Left kidney (tissue), 2 donors: ENCODE measurements around the gene GRK1. TPM values are rescaled to one million over a fixed set of nuclear protein-coding genes. Genes with fewer than 3 reads are reported as not detected.
A peak's percentile ranks its signal among the peaks of the same experiment; 100 is the strongest.
"Not testable (repeated sequence)": the region's sequence is repeated elsewhere in the genome, so short reads cannot be mapped to it uniquely, and the experiment has no call there.

Experiments used
- DNase-seq: peaks from one replicate; pipeline ENCODE4 v3.0.0-alpha.2; 2013
- polyA plus RNA-seq: library from polyadenylated mRNA; unstranded; fragments of 120-200 nt; gene quantifications from one replicate; pipeline ENCODE4 v1.2.1, GENCODE V29; 2013; ENCODE audit not compliant: insufficient read length

GRK1 gene
- polyA plus RNA-seq, 1 donor, result 0.07 TPM

DNA sequence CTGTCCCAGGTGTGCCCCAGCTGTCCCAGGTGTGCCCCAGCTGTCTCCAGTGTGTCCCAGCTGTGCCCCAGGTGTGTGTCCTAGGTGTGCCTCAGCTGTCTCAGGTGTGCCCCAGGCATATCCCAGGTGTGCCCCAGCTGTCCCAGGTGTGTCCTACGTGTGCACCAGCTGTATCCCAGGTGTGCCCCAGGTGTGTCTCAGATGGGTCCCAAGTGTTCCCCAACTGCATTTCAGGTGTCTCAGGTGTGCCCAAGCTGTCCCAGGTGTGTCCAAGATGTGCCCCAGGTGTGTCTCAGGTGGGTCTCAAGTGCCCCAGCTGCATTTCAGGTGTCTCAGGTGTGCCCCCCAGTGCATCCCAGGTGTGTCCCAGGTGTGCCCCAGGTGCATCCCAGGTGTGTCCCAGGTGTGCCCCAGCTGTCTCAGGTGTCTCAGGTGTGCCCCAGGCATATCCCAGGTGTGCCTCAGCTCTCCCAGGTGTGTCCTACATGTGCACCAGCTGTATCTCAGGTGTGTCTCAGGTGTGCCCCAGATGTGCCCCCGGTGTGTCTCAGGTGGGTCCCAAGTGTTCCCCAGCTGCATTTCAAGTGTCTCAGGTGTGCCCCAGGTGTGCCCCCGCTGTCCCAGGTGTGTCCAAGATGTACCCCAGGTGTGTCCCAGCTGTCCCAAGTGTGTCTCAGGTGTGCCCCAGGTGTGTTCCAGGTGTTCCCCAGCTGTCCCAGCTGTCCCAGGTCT is 1.3 kb upstream of the GRK1 start:
- DNase-seq, result no peak

DNA sequence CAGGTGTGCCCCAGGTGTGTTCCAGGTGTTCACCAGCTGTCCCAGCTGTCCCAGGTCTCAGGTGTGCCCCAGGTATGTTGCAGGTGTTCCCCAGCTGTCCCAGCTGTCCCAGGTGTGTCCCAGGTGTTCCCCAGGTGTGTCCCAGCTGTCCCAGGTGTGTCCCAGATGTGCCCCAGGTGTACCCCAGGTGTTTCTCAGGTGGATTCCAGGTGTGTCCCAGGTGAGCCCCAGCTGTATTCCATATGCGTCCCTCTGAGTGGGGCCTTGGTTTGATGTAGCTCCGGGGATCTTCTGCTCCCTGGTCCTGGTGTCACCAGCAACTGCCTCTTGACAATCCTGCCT is 719 bp upstream of the GRK1 start:
- no peak for DNase-seq

DNA sequence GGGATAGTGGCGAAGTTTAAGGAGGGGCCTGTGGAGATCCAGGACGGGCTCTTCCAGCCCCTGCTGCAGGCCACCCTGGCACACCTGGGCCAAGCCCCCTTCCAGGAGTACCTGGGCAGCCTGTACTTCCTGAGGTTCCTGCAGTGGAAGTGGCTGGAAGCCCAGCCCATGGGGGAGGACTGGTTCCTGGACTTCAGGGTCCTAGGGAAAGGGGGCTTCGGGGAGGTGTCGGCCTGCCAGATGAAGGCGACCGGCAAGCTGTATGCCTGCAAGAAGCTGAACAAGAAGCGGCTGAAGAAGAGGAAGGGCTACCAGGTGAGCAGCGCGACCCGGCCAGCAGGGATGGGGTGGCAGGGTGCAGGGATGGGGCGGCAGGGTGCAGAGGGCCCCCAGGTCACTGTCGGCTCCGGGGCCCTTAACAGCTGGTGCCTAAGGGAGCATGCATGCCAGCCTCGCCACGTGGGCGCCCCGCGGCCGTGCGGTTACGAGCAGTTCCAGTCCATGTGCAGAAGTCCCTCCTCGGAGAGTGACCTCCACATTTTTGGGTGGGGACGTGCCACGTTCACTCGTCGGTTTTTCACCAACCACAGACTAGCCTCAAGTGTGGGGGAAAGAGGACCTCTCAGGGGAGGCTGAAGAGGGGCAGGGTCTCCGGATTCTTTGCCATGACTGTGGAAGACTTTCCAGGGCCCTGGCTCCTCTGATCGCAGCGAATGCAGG is 912 bp downstream of the GRK1 start:
- no peak for DNase-seq

DNA sequence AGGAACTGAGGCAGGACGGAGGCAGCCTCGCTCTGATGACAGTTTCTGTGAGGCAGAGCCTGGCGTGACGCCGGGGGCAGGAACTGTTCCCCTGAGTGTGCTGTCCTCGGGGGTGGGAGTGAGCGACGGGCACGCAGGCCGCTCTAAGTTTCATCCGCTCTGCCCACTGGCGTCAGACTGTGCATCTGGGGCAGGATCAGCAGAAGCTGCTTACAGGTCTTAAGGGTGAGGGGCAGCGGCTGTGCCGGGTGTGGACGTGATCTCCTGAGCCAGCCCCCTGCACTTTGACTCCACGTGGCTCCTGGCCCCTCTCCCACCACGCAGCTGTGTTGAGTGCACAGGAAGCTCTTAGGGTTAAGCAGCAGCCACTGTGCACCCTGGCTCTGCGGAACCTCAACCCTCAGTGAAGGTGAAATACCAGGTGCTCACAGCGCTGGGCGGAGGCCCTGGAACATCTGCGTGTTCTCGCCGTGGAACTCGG is 1.5 kb downstream of the GRK1 start:
- DNase-seq, result no peak

DNA sequence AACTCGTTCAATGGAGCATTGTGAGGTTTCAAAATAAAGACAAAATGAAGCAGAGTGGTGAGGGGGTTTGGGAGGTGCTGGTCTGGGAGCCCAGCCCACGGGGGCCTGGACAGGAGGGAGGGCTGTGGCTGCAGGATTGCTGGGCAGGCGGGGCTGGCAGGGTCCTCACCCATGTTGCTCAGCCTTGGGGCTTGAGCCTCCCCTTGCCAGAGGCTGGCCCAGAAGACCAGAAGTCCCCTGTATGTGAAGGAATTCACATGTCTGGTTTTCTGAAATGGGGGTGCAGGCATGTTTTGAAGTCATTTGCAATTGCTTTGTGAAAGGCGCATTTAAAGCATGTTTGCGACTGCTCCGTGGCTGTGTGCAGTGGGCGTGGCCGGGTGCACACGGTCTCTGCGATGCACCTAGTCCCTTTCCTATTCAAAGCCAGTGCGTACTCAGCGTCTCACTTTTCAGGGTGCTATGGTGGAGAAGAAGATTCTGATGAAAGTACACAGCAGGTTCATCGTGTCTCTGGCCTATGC is 2.3 kb downstream of the GRK1 start:
- no peak for DNase-seq

DNA sequence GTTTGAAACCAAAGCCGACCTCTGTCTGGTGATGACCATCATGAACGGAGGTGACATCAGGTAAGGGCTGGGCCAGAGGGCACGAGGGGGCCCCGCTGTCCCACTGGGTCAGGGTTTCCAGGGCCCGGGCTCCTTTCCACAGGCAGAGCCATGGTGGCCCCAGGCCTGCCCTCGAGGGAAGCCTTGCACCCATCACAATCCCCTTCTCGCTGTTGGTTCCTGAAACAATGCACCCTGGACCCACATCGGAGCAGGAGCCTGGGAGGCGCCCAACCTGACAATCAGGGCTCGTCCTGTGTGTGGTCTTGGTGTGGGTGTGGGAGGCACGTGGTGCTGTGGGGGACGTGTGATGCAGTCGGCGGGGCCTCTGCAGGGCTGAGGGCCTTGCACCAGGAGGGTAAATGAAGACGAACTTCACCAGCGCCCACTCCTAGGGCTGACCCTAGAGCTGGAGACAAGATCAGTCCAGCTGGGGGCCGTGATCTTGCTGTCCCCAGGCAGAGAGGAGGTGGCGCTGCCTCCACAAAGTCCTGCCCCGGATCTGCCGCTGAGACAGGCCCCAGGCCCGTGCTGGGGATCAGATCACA is 2.8 kb downstream of the GRK1 start:
- no peak for DNase-seq

DNA sequence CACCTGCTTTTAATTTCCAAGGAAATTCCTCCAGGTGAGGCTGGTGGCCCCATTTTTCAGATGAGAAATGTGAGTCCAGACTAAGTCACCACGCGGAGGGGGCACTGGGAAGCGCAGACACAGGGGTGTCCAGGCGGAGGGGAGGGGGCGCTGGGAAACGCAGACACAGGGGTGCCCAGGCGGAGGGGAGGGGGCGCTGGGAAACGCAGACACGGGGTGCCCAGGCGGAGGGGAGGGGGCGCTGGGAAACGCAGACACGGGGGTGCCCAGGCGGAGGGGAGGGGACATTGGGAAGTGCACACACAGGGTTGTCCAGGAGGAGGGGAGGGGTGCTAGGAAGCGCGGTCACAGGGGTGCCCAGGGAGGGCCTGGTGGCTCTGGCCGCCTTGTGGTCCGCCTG is 3.5 kb downstream of the GRK1 start:
- DNase-seq, result no peak

DNA sequence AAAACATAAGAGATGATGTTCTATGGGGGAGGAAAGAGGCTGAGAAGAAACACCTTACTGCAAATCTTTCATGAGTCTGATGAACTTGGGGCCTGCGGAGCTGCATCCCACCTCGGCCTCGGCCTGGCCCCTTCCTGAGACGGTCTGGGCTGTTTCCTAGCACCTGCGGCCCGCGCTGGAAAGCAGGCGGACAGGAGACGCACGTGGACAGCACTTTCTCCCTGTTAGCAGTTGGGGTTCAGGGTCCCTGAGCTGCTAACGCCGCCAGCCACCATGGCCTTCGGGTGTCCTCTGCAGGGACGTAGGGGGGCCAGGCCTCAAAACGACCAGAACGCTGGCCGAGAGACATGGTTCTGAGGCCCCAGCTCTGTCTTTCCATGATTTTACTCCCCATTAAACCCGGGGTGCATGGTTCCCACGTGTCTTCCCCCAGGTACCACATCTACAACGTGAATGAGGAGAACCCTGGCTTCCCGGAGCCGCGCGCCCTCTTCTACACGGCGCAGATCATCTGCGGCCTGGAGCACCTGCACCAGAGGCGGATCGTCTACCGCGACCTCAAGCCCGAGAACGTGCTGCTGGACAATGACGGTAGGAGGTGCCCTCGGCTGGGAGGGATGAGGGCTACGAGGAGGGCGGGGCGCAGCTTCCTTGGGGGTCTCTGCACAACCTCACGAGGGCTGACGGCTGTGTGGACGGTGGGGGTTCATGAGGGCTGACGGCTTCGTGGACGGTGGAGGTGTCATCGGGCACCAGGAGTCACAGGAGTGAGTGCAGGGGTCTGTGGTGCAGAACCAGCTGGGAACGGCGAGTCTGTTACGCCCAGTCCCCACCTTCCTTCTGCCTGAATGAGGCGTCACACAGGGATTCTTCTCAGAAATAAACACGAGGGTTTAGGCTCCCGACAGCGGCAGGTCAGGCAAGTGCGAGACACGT is 4.3 kb downstream of the GRK1 start:
- no peak for DNase-seq

DNA sequence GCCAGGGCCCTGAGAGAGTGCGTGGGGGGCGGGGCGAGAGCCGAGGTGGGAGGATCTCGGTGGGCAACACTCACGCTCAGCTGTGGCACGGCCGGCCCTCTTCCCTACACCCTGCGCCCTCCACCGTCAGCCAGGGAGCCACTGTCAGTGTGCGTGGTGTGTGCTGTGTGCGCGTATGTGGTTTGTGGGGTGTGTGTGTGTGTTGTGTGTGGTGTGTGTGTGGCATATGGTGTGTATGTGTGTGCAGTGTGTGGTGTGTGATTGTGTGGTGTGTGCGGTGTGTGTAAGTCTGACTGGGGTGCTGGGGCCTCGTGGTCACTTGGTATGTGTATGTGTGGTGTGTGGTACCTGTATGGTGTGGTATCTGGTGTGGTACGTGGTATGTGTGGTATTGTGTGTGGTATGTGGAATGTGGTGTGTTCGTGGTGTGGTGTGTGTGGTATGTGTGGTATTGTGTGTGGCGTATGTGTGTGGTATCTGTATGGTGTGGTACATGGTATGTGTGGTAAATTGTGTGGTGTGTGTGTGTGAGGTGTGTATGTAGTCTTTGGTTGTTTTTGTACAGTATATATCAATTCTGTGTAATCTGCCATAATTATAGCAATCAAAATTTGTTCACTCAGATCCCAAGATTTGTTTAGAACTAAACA is 5.1 kb downstream of the GRK1 start:
- DNase-seq, result no peak

DNA sequence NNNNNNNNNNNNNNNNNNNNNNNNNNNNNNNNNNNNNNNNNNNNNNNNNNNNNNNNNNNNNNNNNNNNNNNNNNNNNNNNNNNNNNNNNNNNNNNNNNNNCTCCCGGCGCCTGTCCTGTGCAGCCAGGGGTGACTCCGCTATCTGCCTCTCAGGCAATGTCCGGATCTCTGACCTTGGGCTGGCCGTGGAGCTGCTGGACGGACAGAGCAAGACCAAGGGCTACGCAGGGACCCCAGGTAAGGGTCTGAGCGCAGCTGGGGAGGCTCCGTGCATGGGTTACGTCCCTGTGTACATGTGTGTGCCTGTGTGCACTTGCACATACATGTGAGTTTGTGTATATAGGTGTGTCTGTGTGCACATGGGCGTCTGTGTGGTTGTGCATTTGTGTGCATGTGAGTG is 55.9 kb downstream of the GRK1 start:
- DNase-seq, result no peak

DNA sequence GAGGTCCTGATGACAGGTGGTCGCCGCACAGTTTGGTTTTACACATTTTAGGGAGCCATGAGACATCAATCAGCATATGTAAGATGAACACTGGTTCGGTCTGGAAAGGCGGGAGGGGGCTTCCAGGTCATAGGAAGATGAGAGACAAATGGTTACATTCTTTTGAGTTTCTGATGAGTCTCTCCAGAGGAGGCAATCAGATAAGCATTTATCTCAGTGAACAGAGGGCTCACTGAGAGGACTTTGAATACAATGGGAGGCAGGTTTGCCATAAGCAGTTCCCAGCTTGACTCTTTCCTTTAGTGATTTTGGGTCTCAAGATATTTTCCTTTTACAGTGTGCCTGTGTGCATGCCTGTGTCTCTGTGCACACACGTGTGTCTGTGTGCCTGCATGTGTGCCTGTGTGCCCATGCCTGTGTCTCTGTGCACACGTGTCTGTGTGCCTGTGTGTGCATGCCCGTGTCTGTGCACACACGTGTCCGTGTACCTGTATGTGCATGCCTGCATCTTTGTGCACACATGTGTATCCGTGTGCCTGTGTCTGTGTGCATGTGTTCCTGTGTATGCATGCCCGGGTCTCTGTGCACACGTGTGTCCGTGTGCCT is 56.5 kb downstream of the GRK1 start:
- no peak for DNase-seq

DNA sequence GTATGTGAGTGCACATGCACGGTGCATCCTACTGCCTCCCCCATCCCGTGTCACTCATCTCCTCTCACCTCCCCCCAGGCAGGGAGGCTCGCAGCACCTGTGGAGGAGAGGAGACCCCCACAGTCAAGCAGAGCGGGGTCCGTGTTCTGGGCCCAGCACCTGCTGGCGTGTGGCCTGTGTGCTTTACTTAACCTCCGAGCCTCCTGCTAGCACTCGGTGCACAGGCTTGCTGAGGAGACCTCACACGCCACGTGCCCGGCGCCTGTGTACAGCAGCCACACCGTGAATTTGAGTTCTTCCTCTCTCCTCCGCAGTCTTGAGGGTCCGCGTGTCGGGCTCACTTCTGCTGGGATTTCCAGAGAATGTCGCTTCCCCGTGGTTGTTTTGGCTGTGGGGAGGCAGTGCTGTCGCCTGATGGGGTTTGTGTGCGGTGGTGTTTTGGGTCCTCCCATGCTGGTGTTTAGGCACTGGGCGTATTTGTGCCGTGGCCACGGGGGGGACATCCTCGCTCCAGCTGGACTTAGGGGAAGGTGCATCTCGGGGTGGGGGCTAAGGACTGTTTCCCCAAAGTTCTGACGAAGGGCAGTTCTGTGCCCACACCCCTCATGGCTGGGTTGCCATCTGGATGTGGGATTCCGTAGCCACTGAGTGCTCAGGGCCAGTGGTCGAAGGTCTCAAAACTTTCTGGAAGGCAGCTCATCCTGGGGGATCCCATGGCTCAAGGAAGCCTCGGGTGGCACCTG is 57.2 kb downstream of the GRK1 start:
- no peak for DNase-seq

DNA sequence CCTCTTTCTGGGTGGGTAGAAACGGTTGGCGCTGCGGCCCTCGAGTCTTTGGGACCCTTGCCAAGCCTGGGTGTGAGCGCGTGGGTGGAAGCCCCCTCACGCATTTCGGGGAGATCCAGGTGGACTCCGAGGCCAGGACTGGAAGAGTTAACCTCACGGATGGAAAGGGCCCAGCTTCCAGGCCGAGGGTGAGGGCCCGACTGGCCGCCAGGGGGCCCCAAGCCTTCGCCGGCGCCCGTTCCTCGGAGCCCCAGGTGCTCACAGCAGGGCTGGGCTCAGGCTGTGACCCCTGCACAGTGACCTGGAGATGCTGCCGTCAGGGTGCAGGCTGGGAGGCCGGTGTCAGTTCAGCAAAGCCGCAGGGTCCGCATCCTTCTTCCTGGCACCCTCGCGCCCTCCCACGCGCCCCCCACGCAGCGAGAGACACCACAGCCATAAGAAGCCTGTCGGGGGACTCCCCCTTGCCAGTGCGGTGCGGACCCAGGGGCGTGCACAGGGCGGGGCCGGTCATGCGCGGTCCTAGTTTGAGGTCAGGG is 57.8 kb downstream of the GRK1 start:
- DNase-seq, result peak; percentile 61

DNA sequence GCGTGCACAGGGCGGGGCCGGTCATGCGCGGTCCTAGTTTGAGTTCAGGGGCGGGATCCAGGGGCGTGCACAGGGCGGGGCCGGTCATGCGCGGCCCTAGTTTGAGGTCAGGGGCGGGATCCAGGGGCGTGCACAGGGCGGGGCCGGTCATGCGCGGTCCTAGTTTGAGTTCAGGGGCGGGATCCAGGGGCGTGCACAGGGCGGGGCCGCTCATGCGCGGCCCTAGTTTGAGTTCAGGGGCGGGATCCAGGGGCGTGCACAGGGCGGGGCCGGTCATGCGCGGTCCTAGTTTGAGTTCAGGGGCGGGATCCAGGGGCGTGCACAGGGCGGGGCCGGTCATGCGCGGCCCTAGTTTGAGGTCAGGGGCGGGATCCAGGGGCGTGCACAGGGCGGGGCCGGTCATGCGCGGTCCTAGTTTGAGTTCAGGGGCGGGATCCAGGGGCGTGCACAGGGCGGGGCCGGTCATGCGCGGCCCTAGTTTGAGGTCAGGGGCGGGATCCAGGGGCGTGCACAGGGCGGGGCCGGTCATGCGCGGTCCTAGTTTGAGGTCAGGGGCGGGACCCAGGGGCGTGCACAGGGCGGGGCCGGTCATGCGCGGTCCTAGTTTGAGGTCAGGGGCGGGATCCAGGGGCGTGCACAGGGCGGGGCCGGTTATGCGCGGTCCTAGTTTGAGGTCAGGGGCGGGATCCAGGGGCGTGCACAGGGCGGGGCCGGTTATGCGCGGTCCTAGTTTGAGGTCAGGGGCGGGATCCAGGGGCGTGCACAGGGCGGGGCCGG is 58.5 kb downstream of the GRK1 start:
- DNase-seq, result not testable (repeated sequence)

DNA sequence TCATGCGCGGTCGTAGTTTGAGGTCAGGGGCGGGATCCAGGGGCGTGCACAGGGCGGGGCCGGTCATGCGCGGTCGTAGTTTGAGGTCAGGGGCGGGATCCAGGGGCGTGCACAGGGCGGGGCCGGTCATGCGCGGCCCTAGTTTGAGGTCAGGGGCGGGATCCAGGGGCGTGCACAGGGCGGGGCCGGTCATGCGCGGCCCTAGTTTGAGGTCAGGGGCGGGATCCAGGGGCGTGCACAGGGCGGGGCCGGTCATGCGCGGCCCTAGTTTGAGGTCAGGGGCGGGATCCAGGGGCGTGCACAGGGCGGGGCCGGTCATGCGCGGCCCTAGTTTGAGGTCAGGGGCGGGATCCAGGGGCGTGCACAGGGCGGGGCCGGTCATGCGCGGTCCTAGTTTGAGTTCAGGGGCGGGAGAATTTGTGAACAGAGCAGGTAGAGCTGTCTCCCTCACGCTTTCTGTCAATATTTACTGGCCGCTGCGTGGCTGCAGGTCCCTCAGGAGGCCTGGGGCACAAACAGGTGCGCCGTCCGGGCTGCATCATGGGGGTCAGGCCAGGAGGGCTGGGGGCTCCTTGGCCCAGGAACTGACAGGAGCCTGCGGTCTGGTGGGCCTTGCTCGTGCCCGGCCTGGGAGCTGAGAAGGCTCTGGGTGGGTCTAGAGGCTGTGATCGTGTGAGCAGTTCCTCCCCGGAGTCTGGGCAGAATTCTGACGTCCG is 59.2 kb downstream of the GRK1 start:
- DNase-seq, result not testable (repeated sequence)

DNA sequence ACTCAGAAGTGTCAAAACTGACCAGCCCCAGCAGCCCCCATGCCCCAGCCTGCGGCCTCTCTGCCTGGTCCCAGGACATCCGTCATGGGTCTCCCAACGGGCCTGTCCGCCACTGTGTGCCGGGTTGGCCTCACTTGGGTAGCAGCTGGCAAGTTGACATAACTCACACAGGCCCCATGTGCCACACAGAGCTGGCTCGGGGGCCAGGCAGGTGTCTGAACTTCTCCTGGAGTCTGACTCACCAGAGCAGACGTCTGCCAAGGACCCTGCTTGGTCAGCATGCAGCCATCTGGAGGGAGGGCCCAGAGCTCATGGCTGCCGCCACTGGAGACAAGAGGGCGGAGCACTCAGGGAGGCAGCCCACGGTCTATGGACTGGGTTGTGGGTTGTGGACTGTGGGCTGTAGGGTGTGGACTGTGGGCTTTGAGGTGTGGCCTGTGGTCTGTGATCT is 60.0 kb downstream of the GRK1 start:
- no peak for DNase-seq

DNA sequence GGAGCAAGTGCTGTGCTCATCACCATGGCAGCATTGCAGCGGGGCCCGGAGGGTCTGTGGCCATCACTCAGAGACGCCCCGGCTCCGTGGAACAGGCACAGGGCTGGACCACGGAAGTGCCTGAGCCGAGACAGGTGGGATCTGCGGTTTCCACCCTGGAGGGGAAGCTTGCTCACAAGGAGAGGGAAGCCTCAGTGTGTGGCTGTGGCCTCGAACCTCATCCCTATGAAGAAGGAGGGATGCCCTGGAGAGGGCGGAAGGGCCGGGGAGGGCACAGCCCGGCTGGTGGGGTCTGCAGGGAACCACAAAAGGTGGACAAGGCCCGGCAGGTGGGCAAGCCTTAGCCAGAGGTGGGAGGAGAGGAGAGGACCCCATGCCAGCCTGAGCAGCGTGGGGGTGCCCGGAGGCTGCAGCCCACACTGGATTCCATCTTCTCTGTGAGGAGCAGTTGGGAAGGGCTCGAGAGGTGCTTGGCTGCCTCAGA is 61.6 kb downstream of the GRK1 start:
- no peak for DNase-seq
